ENCODE results near the gene SRP14. TPM values are rescaled to one million over a fixed set of nuclear protein-coding genes. Genes with fewer than 3 reads are reported as not detected.

SRP14 gene
- total RNA-seq, 1 experiment from 2014 or later, result 200 TPM

- Histone ChIP-seq H3K4me1 (ENCODE audit: insufficient read depth, low read length) (peaks cover 2% of the 10 kb centered on the region; the same call in 1 of the 2 replicates), H3K4ac (ENCODE audit: low read depth, low read length) (no peak overlapping the region), H2BK5ac (ENCODE audit: insufficient read length, low read length) (no peak overlapping the region), H2BK20ac (ENCODE audit: low read depth, low read length, poor library complexity, severe bottlenecking) (no peak overlapping the region), H3K9me3 (ENCODE audit: control insufficient read depth, low read depth, low read length) (no peaks in the 10 kb centered on the region), H4K8ac (replicated peaks; ENCODE audit: insufficient read length, low read depth, low read length) (no peak overlapping the region), H4K20me1 (ENCODE audit: control insufficient read depth, insufficient read depth, insufficient read length) (no peaks in the 10 kb centered on the region), H3T11ph (ENCODE audit: low read length) (no peak overlapping the region), H3K79me2 (ENCODE audit: insufficient read depth, low read length) (no peaks in the 10 kb centered on the region), H3K14ac (ENCODE audit: insufficient read depth, low read length) (no peak overlapping the region), H2AFZ (ENCODE audit: low read length) (no peak overlapping the region), H2BK120ac (ENCODE audit: low read depth, low read length, poor library complexity, severe bottlenecking) (no peak overlapping the region), H3K23me2 (ENCODE audit: insufficient read length, low read depth, low read length, poor library complexity, severe bottlenecking) (peaks cover 3% of the 10 kb centered on the region), H2AK5ac (ENCODE audit: insufficient read length, low read length) (no peak overlapping the region), H2BK15ac (ENCODE audit: low read depth, low read length) (no peak overlapping the region), H4K5ac (ENCODE audit: insufficient read length, low read depth, low read length) (no peak overlapping the region), H3K56ac (ENCODE audit: insufficient read length, low read depth, low read length) (no peak overlapping the region), H3K27ac (ENCODE audit: insufficient read length, low read depth, low read length) (no peak overlapping the region), H3K9ac (ENCODE audit: extremely low read depth, insufficient read length, low read length) (no peak overlapping the region), H4K91ac (ENCODE audit: insufficient read length, low read depth, low read length) (no peak overlapping the region), H2BK12ac (ENCODE audit: insufficient read length, low read depth, low read length) (no peak overlapping the region), H3K79me1 (ENCODE audit: insufficient read depth, low read depth, low read length, poor library complexity, severe bottlenecking) (no peaks in the 10 kb centered on the region), H3K23ac (ENCODE audit: insufficient read length, low read depth, low read length) (no peak overlapping the region), H3K18ac (ENCODE audit: insufficient read length, low read depth, low read length) (no peak overlapping the region), H3K4me2 (ENCODE audit: insufficient read depth, insufficient read length, low read length) (no peak overlapping the region), H3K27me3 (ENCODE audit: insufficient read depth, low read length) (no peaks in the 10 kb centered on the region)
- no peak for TF ChIP-seq CTCF (conservative IDR thresholded peaks at IDR 0.05)
- Mint-ChIP-seq H3K9me3 (no peaks in the 10 kb centered on the region; a peak in 1 of 5 replicates), H3K27ac (no peak overlapping the region), H3K4me3 (no peak overlapping the region), H3K36me3 (ENCODE audit: insufficient read depth in 1 of 3, low read depth in 3 of 3) (no peaks in the 10 kb centered on the region; a peak in 2 of 7 replicates), H3K27me3 (ENCODE audit: low read depth) (peaks cover 3% of the 10 kb centered on the region; the same call in 1 of the 2 replicates), H3K4me1 (peaks cover 38 to 49% of the 10 kb centered on the region in 2 experiments)
- no CpG with 5 or more reads among the region's 3 CpGs for WGBS (ENCODE audit: extremely low coverage, insufficient read length, low lambda C conversion rate)
- DNase-seq, result no peak
Observed at GRCh38 chr15:40054605-40054854, 15.5 kb upstream of the SRP14 start.
